Esophagus squamous epithelium (tissue), 4 donors: ENCODE measurements around the gene KCTD1.

Experiments
- CTCF ChIP-seq, 6 experiments: fragments of 450-650 bp in 4 of 6; fragments of 200-600 bp in 2 of 6; sonication (generic) in 2 of 6; IDR thresholded peaks; one replicate each; pipeline ENCODE4 v1.5.1; 2016 to 2019; ENCODE audit warnings: antibody characterized with exemption in 6 of 6, mild to moderate bottlenecking in 4 of 6, moderate library complexity in 4 of 6
- POLR2A ChIP-seq, 4 donors: fragments of 450-650 bp; IDR thresholded peaks; one replicate each; pipeline ENCODE4 v1.6.1; 2017; ENCODE audit warnings: antibody characterized with exemption in 4 of 4, mild to moderate bottlenecking in 4 of 4, moderate library complexity in 3 of 4

- TF ChIP-seq POLR2A (IDR thresholded peaks at IDR 0.05) = no peak
- TF ChIP-seq CTCF (IDR thresholded peaks at IDR 0.05) = no peak
Measured at GRCh38 chr18:26470011-26470637, 78.2 kb downstream of the KCTD1 start.
